ENCODE data around the gene ORM1.

DNA sequence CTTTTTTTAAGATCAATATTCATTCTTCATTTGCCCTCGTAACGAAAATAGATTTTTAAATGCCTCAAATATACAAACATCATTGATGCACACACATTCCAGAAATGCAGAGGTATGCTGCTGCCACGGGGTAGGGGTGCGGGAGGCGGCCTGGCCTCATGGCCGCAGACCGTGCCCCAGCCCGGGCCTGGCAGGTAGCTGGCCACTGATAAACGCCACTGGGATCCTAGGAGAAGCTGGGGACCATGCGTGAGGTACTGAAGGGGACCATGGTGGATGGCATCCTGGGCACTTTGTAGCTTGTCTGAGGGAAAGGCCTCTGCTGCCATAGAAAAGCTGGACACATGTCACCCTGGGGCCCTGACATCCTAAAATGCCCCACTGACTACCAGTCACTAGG is 13.3 kb downstream of the ORM1 start:
- TF ChIP-seq, protein P1, sequence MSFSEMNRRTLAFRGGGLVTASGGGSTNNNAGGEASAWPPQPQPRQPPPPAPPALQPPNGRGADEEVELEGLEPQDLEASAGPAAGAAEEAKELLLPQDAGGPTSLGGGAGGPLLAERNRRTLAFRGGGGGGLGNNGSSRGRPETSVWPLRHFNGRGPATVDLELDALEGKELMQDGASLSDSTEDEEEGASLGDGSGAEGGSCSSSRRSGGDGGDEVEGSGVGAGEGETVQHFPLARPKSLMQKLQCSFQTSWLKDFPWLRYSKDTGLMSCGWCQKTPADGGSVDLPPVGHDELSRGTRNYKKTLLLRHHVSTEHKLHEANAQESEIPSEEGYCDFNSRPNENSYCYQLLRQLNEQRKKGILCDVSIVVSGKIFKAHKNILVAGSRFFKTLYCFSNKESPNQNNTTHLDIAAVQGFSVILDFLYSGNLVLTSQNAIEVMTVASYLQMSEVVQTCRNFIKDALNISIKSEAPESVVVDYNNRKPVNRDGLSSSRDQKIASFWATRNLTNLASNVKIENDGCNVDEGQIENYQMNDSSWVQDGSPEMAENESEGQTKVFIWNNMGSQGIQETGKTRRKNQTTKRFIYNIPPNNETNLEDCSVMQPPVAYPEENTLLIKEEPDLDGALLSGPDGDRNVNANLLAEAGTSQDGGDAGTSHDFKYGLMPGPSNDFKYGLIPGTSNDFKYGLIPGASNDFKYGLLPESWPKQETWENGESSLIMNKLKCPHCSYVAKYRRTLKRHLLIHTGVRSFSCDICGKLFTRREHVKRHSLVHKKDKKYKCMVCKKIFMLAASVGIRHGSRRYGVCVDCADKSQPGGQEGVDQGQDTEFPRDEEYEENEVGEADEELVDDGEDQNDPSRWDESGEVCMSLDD (tag by site-specific recombination; IDR thresholded peaks at IDR 0.05) = no peak
- TF ChIP-seq RBAK (tag by site-specific recombination; IDR thresholded peaks at IDR 0.05) (no peak), SP3 (tag by site-specific recombination; IDR thresholded peaks at IDR 0.05) (no peak), ZNF311 (tag by site-specific recombination; IDR thresholded peaks at IDR 0.05; ENCODE audit: borderline replicate concordance) (no peak), ZNF266 (tag by site-specific recombination; IDR thresholded peaks at IDR 0.05; ENCODE audit: low read depth) (no peak), ZNF132 (tag by site-specific recombination; IDR thresholded peaks at IDR 0.05; ENCODE audit: borderline replicate concordance) (no peak), ZNF274 (IDR thresholded peaks at IDR 0.05; ENCODE audit: low read length) (no peak), ZNF274 (tag by site-specific recombination; IDR thresholded peaks at IDR 0.05; ENCODE audit: borderline replicate concordance) (no peak), ZSCAN30 (tag by site-specific recombination; IDR thresholded peaks at IDR 0.05) (no peak), ZNF133 (tag by site-specific recombination; IDR thresholded peaks at IDR 0.05) (no peak), ZBTB1 (tag by site-specific recombination; IDR thresholded peaks at IDR 0.05) (no peak), ZNF561 (tag by site-specific recombination; IDR thresholded peaks at IDR 0.05; ENCODE audit: borderline replicate concordance) (no peak), ZXDB (tag by site-specific recombination; IDR thresholded peaks at IDR 0.05) (no peak), YY2 (tag by site-specific recombination; IDR thresholded peaks at IDR 0.05) (no peak)
- TF ChIP-seq, protein P2, sequence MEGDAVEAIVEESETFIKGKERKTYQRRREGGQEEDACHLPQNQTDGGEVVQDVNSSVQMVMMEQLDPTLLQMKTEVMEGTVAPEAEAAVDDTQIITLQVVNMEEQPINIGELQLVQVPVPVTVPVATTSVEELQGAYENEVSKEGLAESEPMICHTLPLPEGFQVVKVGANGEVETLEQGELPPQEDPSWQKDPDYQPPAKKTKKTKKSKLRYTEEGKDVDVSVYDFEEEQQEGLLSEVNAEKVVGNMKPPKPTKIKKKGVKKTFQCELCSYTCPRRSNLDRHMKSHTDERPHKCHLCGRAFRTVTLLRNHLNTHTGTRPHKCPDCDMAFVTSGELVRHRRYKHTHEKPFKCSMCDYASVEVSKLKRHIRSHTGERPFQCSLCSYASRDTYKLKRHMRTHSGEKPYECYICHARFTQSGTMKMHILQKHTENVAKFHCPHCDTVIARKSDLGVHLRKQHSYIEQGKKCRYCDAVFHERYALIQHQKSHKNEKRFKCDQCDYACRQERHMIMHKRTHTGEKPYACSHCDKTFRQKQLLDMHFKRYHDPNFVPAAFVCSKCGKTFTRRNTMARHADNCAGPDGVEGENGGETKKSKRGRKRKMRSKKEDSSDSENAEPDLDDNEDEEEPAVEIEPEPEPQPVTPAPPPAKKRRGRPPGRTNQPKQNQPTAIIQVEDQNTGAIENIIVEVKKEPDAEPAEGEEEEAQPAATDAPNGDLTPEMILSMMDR (tag by site-specific recombination; IDR thresholded peaks at IDR 0.05) = no peak

Measured in HEK293 (cell line).